LNCaP clone FGC (cell line): ENCODE results near the gene CASP1.
"Not testable (repeated sequence)": the region's sequence is repeated elsewhere in the genome, so short reads cannot be mapped to it uniquely, and the experiment has no call there.

Experiments used
- DNase-seq: peaks from one replicate; pipeline ENCODE4 v3.0.0-alpha.2; 2011; ENCODE audit warnings: low read depth
- H3K4me3 ChIP-seq: 2 replicates; pipeline ENCODE4 v1.5.1; 2011; ENCODE audit warnings: mild to moderate bottlenecking, low read depth, low read length, control low read depth
- TF ChIP-seq, protein P1 (sequence below): IDR thresholded peaks from 2 replicates; pipeline ENCODE4 v1.5.1; 2012; ENCODE audit warnings: mild to moderate bottlenecking; ENCODE audit not compliant: control insufficient read depth, insufficient read depth; ENCODE audit errors: extremely low read depth

CASP1 gene

GRCh38 chr11:105071089-105071732 is 36.3 kb upstream of the CASP1 start:
- TF ChIP-seq, protein P1, sequence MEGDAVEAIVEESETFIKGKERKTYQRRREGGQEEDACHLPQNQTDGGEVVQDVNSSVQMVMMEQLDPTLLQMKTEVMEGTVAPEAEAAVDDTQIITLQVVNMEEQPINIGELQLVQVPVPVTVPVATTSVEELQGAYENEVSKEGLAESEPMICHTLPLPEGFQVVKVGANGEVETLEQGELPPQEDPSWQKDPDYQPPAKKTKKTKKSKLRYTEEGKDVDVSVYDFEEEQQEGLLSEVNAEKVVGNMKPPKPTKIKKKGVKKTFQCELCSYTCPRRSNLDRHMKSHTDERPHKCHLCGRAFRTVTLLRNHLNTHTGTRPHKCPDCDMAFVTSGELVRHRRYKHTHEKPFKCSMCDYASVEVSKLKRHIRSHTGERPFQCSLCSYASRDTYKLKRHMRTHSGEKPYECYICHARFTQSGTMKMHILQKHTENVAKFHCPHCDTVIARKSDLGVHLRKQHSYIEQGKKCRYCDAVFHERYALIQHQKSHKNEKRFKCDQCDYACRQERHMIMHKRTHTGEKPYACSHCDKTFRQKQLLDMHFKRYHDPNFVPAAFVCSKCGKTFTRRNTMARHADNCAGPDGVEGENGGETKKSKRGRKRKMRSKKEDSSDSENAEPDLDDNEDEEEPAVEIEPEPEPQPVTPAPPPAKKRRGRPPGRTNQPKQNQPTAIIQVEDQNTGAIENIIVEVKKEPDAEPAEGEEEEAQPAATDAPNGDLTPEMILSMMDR, result no peak
- DNase-seq, result no peak
- no peak overlapping the region for H3K4me3 ChIP-seq

DNA sequence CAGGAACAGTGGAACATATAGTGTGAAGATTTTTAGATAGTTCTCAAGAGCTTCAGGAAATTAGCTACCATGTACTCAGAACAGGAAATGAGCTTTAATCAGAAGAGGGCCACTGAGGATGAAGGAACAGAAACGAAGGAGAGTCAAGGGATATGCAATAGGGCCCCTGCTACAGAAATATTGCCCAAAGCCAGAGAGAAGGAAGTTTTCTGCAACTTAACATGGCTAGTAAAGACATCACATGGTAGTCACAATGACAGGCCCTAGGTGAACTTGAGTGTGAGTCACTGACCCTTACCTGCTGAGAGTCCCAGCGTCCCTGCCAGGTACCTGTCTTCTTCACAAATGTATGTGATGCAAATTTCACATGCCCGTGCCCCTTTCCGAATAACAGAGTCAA is 35.4 kb upstream of the CASP1 start:
- TF ChIP-seq, protein P1, result no peak
- H3K4me3 ChIP-seq, result no peak overlapping the region
- no peak for DNase-seq

- DNase-seq, result not testable (repeated sequence)
Measured at GRCh38 chr11:105069749-105070148, 34.8 kb upstream of the CASP1 start.

GRCh38 chr11:105063245-105063941 is 28.4 kb upstream of the CASP1 start:
- not testable (repeated sequence) for DNase-seq, H3K4me3 ChIP-seq

More at GRCh38 chr11:105069749-105070148, 34.8 kb upstream of the CASP1 start:
- H3K4me3 ChIP-seq, result not testable (repeated sequence)

GRCh38 chr11:105057432-105057831 is 22.5 kb upstream of the CASP1 start:
- no peak for DNase-seq
- TF ChIP-seq, protein P1, result no peak
- H3K4me3 ChIP-seq, result no peak overlapping the region

DNA sequence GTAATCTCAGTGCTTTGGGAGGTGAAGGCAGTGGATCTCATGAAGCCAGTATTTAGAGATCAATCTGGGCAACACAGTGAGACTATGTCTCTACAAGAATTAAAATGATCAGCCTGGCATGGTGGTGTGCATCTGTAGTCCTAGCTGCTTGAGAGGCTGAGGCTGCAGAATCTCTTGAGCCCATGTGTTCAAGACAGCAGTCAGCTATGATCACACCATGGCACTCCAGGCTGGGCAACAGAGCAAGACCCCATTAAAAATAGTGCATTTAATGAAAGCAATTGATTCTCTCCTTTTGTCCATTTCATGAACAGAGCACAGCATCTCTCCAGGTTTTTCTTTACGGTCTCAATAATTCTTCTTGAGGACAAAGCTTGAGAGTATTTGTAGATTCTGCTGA is 21.5 kb upstream of the CASP1 start:
- TF ChIP-seq, protein P1, result no peak
- no peak overlapping the region for H3K4me3 ChIP-seq
- no peak for DNase-seq

- no peak overlapping the region for H3K4me3 ChIP-seq
- DNase-seq, result no peak
- TF ChIP-seq, protein P1, result no peak
Measured at GRCh38 chr11:105054723-105055493, 20.0 kb upstream of the CASP1 start.

GRCh38 chr11:105052487-105052886 is 17.5 kb upstream of the CASP1 start:
- DNase-seq, result no peak
- TF ChIP-seq, protein P1, result no peak
- no peak overlapping the region for H3K4me3 ChIP-seq
